ENCODE data around the gene MEG3.

MEG3 gene

DNA sequence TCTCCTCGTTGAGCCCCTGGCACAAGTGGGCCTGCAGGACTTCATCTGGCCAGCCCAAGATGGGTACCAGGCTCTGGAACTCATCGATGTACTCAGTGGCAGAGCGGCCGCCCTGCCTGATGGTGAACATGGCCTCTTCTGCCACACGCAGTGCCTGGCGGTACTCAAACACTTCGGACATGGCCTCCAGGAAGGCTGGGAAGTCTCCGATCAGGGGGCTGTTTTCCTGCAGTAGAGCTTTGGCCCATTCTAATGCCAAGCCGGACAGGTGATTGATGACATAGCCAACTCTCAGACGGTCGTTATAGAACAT, 57.8 kb downstream of the MEG3 start:
- DNase-seq: no peak

GRCh38 chr14:100884456-100884855, 58.5 kb downstream of the MEG3 start:
- no peak for DNase-seq

DNA sequence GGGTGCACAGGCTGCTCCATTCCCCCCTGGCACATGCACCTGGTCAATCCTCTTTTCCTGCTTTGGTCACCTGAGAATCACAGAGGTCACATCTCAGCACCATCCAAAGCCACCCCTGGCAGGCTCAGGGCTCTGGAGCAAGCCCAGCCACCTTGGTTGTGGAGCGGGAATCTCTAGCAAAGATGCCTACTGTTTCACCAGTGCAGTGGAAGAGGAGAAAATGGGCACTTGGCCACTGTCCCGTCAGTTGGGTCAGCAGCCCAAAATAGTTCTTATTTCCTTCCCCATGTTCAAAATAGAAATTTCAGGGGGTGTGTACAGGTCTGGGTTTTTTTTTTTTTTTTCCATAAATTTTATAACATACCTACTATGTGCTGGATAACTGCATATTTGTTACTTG, 59.3 kb downstream of the MEG3 start:
- DNase-seq: no peak

DNA sequence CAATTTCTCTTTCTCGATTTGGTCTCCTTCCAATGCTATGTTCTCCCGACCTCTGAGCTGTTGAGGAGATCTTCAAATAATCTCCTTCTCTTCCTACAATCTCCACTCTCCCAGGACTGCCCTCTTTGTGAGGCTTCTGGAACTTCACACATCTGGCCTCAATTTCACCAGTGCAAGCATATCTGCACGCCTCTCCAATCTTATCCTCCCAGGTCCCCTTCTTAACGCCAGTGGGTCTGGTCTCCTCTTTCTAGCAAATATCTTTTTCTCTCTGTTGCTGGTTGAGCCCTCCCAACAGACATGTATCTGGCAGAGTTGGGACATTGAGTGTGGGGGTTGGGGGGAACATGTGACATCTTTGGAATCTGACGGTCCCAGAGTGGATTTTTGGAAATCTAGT, 59.7 kb downstream of the MEG3 start:
- no peak for DNase-seq

DNA sequence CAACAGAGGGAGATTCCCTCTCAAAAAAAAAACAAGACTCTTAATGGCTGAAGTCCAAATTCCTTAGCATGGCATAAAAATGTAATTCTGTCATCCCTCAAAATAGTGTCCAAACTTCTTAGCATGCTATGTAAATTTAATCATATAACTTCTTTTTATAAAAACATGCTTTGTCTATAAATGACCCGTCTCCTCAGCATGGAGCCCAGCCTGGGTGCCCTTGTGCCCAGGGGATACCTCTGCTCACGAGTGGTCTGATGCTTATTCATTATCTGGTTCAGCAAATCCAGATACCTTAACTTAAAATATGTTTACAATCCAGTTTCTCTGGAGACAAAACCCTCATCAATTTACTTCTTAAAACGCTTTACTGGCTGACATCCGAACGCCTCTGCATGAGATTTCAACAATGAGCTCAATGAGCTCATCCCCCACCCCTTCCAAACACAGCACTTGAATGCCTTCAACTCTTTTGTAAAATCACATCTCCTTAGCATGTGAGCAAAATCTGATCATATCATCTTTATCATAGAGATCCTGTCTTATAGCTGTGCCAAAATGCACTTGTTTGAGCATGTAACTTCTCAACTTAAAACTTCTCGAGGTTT, 61.9 kb downstream of the MEG3 start:
- DNase-seq: no peak

GRCh38 chr14:100888789-100889315, 62.9 kb downstream of the MEG3 start:
- no peak for DNase-seq

DNA sequence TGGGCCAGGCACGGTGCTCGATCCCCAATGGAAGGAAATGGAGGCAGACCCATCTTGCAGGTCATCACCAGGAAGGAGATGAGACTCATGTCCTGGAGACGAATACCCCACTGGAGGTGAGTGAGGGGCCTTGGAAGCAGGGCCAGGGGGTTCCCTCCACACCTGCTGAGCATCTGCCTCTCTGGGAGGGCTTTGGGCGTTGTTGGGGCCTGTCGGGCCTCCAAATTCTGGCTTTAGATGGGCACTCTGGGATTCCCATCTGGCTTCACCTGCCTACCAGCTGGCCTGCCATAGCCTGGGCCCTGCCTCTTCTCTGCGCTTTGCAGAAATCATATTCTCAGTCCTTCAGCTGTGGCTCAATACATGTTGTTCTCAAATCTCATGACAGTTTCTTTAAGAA, 63.7 kb downstream of the MEG3 start:
- no peak for DNase-seq

DNA sequence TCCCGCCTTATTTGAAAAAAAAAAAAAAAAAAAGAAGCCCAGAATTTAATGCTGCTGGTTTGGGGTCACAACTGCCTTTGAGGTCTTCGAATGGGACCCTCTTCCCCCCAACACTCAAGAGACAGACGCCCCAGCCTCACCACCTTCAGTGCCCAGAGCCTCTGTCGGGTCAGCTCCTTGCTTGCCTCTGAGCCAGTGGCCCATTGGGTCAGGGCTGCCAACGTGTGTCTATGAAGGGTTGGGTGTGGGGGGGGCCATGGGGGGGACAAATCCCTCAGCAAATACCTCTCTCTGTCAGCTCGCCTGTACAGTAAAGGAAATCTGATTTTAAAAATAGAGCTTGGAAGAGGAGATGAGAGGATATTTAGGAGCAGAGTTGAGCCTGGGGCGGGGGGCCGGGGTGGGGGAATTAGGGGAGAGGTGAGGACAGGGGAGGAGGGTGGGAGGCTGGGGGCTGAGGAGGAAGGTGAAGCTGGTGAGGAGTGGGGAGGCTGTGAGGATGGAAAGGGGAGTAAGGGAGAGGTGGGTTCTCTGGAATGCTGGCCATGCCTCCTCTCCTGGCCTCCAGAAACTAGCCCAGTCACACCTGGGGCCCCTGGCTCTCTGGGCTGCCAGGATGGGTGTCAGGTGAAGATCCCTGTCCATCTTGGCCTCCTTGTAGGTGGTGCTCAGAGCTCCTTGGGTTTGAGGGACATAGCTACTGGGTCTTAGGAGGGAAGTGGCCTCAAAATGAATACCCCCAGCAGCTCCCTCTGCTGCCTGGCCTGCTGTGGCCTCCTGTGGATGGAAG, 64.3 kb downstream of the MEG3 start:
- no peak for DNase-seq

DNA sequence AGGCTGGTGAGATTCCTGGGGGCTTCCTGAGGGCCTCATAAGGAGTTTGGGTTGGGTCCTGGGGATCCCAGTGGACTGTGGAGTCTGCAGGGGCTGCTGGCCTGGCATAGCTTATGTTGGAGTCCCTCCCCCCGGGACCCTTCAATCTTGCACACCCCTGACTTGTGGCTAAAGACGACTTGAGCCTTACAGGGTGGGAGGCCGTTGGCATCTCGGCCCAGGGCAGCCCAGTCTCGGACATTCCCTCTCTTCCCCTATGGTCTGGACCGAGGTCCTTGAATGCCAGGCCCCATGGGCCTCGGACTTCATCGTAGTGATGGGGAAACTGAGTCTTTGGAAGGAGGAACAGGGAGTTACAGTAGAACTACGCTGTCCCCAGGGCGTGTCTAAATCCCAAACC, 65.1 kb downstream of the MEG3 start:
- no peak for DNase-seq

GRCh38 chr14:100891501-100892445, 65.9 kb downstream of the MEG3 start:
- no peak for DNase-seq

DNA sequence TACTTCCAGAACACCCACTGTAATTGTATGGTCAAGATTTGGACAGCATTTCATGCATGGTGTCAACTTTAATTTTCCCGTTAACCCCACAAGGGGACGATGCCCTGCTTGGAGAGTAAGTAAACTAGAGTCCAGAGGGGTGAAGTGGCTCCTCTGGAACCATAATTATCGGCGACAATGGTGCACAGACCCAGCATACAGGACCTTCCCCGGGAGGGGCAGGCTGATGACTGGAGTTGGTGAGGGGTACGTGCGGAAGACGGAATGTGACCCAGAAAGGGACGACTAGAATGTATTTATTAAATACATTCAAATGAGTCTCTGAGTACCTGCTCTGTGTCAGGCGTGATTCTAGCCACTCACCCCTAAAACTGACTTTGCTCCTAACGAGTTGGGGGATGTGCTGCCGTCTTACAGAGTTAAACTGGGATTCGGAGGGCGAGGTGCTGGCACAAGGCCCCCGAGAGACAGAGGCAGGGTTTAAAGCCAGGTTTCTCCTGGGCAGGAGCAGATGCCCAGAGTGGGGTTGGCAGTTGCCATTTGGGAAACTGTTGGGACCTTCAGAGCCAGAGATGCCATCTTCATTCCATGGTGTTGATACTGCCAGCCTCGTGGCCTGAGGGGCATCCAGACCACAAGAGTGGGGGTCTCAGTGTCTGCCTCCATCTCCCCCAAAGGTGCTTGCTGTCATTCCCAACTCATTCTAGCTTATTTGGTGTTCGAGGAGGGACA, 66.7 kb downstream of the MEG3 start:
- DNase-seq: no peak

DNA sequence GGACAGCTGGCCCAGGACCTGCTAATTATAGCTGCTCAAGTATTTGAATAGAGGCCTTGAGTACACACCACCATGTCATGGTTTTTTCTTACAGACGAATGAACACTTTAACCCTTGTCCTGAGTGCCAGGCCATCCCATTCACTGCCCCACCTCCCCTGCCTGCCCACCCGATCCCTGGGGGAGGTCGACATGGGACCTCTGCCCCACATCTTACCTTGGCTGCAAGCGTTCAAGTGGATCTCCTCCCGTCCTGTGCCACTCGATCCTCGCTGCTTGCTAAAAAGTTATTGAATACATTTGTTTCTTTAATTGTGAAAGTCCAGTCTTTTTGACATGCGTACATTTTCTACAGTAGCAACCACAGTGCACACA, 67.3 kb downstream of the MEG3 start:
- no peak for DNase-seq

- DNase-seq: no peak
Observed at GRCh38 chr14:100893760-100894159, 67.8 kb downstream of the MEG3 start.

GRCh38 chr14:100894416-100894815, 68.5 kb downstream of the MEG3 start:
- no peak for DNase-seq

- DNase-seq: no peak
Observed at GRCh38 chr14:100895411-100895810, 69.5 kb downstream of the MEG3 start.

DNA sequence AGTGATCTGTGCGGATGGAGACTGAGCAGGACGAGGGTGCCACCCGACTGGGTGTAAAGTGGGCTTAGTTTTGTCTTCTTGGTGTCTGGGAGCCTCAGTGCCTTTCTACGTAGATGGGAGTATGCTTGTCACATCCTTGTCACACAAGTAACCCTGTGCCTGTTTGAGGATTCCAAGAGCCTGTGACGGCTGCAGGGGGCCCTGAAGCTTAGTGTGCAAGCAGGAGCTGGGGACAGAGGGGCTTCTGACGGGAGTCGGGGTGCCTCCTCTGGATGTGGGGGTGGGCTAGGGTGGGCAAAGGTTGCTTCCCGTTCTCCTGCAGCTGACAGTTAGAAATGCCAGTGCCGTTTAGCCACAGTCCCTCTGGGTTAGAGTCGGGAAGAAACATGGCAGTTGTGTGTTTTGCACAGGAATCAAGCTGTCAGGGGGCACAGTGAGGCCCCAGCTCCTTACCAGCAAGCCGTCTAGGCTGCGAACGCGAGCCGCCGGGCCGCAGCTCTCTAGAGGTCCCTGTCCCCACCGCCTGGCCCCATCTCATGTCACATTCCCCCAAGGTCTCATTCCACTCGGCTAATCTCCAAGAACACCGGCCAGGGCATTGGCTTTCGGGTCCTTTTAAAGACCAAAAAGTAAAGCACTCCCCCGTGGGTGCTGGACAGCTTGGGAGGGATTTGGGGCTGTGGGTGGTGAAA, 70.6 kb downstream of the MEG3 start:
- DNase-seq: no peak

DNA sequence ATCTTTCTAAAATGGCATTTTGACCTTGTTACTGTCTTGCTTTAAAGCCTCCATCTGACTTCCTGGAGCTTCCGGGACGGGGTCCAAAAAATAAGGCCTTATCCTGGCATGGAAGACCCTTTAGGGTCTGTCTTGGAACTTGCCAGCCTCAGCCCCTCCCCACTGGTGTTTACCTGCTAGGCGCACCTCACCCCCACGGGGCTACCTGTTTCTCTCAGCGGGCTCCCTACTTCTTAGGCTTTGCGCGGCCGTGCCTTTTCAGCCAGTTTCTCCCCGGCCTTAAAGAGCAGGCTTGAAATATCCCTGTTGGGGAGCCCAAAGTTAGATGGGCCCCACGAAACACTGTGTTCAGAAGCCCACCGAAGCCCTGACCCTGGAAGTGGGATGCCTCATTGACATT, 72.5 kb downstream of the MEG3 start:
- no peak for DNase-seq

DNA sequence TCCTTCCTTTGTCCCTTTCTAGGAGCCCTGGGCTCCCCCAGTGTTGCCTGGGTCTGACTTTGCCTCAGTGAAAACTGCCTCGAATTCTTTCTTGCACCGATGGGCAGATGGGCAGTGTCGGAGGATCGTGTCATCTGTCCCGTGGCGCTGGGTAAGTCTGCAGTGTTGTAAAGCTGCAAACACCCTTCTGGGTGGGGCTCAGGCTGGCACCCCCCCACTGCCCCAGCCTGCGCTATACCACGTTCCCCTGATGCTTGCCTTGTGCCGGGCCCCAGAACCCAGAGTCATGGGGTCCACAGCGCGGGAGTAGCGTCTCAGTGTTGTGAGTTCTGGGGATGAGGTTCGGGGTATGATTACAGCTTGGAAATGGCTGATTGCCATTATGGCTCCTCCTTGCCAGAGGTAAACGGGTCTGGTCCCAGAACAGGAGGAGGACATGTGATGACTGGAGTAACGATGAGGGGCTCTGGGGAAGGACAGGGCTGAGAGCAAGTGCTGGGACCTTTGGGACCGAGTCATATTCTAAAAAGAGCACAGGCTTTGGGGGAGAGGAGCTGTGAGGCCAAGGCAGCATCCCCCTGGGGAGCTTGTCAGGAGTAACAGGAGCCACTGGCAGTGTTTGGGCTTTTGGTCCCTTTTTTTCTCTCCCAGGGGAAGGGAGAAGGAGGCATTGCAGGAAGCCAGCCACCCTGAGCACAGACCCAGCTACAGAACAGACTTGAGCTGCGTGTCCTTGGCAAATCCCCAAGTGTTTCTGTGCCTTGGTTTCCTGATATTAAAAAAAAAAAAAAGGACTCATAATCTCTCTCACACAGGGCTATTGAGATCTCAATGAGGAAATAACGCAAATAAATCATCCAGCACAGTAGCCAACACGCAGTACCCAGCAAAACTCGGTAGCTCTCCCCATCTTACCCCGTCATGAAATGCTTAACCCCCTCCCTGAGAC, 73.3 kb downstream of the MEG3 start:
- no peak for DNase-seq

DNA sequence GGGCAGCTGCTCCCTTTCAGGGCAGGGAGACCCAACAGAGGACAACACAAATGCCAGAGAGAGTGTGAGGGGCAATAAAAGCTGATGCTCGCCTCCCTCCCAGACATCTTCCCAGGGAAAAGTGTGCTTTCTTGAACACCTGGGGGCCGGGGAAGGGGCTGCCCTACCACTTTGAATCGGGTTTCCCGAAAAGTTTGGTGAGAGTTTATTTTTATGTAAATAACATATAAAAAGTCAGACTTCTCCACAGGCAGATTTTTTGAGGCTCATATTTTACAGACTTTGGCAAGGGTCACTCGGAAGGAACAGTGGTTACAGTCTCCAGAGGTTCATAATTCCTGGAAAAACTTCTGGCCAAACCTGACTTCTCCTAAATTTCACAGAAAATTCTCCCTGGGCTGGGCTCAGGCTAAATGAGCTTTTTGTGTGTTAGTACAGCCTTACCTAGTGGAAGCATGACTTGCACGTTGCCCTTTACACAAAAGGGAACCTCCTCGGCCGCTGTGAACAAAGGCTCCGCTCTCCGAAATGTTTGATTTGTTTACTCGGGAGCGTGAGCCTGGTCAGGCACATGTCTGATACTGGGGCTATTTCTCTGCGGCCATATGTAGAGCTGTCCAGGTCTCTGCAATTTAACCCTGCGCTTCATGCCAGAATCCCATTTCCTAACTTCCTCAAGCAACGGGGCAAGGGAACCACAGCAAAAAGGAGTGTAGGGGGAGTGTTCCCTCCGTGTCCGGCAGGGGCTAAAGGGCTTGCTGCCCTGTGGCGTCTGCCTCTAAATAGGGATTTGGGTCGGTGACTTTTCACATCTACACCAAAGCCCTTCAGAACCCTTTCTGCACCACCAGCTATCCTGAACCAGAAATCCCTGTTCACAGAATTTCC, 74.2 kb downstream of the MEG3 start:
- no peak for DNase-seq

DNA sequence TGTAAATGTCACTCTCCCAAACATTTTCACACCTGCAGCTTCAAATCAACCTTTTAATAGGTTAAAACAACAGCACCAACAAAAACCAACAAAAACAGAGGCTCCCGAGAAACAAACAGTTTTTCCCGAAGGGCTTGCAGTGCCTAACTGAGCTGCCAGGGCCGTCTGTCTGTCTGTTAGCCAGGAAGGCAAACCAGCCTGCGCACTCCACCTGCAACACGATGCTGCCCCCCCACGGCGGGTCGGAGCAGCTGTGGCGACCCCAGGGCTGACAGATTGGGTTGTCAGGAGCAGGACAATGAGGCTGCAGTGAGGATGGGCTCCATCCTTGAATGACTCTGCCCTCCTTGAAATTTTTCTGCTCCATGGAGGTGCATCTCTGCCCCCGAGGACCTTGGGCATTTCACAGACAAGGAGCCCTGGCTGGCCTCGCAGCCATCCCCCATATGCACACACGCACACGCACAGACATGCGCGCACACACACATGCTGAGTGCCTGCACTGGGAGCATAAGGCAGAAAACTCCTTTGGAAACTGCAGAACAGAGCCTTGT, 75.0 kb downstream of the MEG3 start:
- no peak for DNase-seq

Data from CD4-positive, alpha-beta T cell treated with Interleukin-4 for 1 hour (primary cell).